HG03039 (cell line): ENCODE data around the gene KIF21B.

Source experiments
- ATAC-seq: cut with Tn5 transposase; IDR thresholded peaks from one replicate; pipeline ENCODE4 v1.9.1; 2021; ENCODE audit warnings: mild to moderate bottlenecking, moderate library complexity; ENCODE audit not compliant: unreplicated experiment

Gene KIF21B

DNA sequence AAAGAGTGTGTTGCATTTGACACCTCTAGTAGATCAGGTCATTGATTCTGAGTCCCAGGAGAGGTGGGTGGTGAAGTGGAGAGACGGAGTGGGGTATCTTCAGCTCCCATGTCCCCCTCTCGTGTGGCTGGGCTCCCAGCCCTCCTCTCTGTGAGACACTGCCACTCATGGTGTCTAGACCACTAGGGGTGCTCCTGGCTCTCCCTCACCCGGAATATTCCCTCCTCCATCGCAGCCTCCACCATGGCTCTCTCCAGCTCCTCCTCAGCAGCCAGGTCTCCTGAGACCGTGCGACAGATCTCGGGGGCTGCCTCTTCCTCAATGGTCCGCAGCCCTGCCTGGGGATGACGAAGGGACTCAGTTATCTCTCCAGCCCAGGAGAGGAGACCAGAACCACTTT is 20.6 kb upstream of the KIF21B start:
- no peak for ATAC-seq

DNA sequence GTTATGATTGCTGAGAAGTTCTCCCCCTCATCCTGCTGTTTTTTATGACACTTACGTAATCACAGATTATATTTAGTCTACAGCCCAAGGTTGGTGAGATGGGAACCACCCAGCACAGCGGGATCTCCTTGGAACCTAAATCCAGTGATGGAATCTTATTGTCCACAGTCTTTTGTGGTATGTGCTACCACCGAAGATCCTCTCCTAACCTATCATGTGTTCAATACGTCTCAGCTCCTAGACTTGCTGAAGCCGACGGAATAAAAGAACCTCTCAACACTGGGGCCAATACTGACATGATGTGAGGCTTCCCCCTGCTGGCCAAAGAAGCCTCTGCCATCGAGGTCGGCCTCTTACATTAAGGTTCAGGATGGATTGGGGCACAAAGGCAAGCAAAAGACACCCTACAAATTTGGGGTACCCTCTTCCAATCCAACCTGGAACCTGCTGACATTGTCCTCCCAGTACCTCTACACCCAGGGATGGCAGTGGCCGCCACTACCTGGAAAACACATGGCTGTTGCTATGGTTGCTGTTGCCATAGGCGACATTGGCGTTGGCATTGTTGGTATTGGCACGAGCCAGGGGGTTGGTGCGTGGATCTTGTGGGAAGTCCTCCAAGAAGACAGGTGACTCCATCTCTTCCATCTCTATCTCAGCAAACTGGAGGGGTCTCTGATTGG is 19.4 kb upstream of the KIF21B start:
- peak; percentile 62 for ATAC-seq

DNA sequence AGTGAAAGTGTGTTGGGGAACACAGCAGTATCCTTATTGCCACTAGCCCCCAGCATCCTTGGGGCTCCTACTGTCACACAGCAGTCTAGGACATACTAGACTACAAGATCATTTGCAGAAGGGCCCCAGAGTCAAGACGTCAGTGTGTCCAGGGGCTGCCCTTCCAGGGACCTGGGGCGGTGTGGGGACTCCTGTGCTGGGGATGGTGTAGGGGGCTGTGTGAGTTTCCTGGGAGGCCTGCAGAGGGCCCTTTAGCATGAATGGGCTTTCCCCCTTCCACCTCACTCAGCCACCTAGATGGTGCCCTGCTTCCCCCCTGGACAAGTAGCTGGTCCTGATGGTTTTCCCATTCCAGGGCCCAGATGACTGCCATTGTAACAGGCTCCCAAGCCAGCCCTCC is 17.5 kb upstream of the KIF21B start:
- ATAC-seq, result no peak

DNA sequence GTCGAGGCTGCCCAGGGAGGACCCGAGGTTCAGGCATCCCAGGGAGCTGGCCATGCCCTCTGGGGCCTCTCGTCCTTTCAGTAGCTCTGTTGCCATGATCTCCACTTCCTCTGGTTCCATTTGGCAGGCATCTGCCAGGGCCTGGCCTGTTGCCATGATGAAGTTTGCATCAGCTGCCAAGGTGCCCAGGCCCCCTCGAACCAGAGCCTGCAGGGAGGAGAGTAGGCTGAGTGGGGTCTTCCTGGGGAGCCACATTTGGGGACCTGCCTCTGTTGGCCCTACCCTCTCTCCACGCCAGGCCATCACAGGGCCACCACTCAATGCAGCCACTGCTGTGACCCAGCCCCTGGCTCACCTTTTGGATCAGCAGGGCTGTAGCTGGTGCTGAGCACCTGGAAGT is 16.4 kb upstream of the KIF21B start:
- ATAC-seq, result no peak

DNA sequence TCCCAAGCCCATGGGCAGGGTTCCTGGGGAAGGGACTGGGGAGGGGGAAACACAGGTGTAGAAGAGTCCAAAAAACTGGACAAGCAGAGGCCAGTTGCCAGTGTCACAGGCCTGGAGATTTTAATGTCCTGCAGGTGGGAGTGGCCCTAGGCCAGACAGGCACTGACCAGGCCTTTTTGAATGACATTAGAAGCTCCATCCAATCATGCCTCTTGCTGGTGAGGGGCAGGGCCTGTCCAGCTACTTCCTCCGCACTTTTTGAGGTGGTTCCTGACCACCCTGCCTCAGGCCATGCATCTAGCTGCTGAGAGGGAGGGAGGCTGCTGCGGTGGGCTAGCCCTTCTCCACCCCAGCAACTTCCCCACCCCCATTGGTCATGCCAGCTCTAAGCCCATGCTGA is 15.9 kb upstream of the KIF21B start:
- no peak for ATAC-seq

DNA sequence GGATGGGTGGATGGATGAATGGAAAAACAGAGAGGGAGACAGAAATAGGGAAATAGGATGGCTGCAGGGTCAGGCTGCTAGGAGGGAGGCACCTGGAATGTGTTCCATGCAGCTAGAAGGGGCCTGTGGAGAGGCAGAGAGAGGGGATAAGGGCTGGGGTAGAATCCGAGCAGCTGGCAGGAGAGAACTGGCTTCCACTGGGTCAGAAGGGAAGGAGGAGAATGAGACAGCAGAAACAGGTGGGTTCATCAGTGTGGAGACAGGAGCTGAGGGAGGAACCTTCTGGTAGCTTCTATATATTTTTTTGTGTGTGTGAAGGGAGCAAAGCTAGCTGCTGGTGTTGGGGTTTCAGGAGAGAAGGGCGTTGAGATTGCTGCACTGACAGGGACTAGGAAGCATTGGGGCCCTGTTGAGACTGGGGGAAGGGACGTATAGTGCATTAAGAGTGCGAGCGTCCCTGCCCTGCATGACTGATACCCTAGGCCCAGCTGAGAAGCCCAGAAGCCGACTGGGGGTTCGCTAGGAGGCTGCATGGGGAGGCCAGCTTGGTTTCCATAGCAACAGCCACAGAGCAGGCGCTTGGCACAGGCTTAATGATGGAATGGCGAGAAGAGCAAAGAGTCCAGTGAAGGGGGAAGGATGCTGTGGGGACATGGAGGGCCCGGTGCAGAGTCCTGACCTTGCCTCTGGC is 14.8 kb upstream of the KIF21B start:
- ATAC-seq, result no peak

DNA sequence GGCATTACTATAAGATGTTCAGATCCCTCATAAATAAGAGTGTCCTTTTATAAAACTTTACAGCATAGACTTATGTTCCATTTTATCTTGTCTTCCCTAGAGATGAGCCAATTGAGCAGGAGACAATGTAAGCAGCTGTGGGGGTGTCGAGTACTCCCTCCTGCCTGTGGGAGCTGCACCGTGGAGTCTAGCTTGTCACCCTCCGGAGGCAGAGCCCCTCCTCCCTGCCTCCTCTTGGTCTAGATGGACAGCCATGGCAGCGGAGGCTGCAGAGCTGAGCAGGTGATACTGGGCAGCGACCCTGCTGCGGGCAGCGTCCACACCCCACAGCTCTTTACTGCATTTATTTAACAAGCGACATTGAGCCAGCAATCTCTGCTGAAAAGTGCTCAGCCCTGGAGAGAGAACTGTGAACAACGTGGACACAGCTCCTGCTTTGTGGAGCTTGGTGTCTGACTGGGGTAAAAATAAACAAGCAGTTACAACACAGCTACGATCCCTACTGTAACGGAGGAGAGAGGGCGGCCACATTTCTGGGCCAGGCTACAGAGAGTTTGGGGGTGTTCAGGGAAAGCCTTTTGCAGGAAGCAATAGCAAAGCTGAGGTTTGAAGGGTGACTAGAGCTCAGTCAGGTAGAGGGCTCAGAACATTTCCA is 12.8 kb upstream of the KIF21B start:
- ATAC-seq, result no peak

- ATAC-seq, result no peak
Observed at GRCh38 chr1:201034671-201035070, 11.2 kb upstream of the KIF21B start.

DNA sequence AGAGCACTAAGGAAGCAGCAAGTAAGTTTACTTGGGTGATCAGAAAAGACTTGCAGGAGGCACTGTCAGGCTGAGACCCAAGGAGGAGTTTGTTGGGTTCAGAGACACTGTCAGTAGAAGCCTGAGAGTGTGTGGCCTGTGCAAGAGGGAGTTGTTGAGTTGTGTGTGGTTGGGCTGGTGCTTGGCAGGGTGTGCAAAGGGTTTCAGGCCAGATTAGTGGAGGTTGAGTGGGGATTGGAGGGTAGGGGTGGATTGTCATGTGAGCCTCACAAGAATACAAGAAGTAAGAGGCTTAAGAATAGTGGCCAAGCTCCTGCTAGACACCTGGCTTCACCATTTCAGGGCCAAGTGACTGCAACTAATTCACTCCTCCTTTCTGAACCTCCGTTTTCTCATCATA is 8.9 kb upstream of the KIF21B start:
- ATAC-seq, result no peak

DNA sequence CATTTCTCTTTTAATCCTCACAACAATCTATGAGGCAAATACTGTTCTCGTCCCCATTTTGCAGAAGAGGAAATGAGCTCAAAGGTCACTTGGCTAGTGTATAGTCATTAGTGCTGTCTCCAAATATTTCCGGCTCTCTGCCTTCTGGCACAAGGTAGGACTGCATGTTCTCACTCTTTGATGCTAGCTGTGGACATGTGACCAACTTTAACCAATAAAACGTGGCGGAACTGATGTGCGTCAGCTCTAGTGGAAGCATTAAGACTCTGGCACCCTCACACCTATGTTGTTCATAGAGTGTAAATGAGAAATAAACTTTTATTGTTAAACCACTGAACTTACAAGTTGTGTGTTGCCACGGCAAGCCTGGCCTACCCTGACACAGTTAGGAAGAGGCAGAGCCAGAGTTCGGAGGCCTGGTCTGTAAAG is 5.0 kb upstream of the KIF21B start:
- ATAC-seq, result no peak

DNA sequence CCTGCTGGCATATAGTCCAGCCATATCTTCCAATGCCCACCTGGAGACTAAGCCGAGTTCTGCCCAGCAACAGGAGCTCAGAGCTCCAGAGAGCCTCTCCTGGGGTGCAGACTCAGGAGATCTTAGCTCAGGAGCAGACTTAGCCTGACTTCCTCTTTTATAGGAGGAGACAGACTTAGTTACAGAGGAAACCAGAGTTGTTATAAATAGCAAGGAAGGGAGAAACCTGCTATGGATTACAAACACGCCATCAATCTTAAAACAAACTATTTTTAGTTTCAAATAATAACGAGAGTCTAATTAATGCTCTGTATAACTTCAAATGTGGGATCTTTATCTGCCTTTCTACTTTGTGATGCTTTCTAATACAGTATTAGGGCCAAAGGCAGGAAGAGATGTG is 3.3 kb upstream of the KIF21B start:
- ATAC-seq, result no peak

GRCh38 chr1:201026234-201026633 is 2.7 kb upstream of the KIF21B start:
- no peak for ATAC-seq

DNA sequence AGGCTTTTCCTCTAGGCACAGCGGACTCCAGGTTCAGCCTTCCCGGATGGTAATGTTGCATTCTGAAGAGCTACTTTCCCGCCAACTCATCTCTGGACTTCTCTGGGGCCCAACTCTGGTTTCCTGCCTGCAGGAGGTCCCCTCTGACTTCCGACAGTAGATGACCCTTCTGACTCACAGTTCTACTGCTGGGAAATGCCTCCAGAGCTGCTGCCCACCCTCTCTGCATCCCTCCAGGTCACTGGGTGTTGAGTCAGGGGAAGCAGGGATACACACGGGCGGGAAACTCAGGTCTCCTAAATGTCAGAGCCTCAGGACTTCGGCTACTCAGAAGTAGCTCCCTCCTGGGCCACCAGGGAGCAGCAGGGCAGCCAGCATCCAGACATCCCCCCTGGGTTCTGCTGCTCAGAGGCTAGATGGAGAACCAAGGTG is 2.1 kb upstream of the KIF21B start:
- ATAC-seq, result no peak

GRCh38 chr1:201024625-201024998 is 1.1 kb upstream of the KIF21B start:
- ATAC-seq, result no peak

DNA sequence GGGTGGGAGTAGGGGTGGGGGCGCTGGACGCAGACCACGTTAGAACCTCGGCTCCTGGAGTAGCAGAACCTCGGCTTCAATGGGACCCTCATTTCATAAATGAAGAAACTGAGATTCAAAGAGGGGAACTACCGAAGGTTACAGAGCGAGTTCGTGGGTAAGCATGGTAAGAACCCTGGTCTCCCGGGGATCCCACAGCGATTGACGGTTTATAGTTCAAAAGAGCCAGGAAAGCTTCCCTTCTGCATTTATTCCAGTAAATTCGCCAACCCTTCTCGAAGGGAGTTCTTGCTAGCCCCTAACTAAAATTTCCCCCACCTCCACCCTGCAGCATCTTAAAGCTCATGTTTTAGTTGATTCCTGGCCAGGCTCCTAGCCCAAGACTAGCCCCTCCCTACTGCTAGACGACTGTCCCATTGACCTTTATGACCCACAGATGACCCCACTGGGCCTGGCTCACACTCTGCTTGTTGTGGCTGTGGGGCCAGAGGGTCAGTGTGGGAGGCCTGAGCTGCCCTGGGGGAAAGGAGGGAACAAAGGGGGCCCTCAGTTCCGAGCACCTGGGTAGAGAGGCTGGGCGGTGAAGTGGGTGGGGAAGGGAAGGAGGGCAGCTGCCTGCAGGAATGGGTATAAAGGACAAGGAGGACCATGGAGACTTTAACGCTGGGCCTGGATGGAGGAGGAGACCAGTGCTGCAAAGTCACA is 558 bp upstream of the KIF21B start:
- no peak for ATAC-seq

DNA sequence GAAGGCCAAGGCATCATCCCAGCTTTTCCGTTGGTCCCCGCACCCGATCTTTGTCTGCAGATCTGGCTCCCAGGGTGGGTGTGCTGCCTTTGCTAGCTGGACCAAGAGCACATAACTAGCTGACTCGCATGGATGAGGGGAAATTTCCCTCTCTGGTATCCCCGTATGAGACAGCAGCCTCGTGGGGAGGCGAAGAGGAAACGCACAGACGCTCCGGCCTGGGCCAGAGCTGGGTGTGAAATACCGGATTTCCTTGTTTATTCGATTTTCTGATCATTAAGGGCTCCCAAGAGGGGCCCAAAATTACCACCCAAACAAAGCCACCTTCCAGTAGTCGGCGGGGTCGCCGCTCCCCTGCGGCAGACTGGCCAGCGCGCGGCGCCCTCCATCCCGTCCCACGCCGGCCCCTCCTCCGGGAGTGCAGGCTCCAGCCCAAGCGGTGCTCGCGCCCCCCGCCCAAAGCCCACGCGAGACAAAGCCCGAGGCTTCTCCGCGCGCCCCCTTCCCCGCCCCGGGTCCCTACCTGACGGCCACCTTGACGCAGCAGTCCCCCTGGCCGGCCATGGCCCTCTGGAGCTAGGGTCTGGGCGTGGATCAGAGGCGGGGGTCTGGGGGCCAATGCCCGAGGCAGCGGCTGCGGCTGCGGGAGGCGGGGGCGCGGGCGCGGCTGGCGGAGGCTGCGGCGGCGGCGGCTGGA is 546 bp downstream of the KIF21B start:
- ATAC-seq, result no peak

GRCh38 chr1:201022493-201022819 is 1.1 kb downstream of the KIF21B start:
- no peak for ATAC-seq

GRCh38 chr1:201021630-201022492 is 1.7 kb downstream of the KIF21B start:
- no peak for ATAC-seq

GRCh38 chr1:201020721-201021629 is 2.5 kb downstream of the KIF21B start:
- no peak for ATAC-seq
